B cell (primary cell): ENCODE measurements around the gene FN3K.

Experiments
- CTCF ChIP-seq: fragments of 200-600 bp; IDR thresholded peaks from one replicate; pipeline ENCODE4 v1.8.0; 2022; ENCODE audit warnings: antibody characterized with exemption, mild to moderate bottlenecking
- EZH2 ChIP-seq: IDR thresholded peaks from 2 replicates; pipeline ENCODE4 v1.6.1; 2012; ENCODE audit warnings: borderline replicate concordance, low read depth, mild to moderate bottlenecking, moderate library complexity, low read length; ENCODE audit not compliant: insufficient read depth, poor library complexity, severe bottlenecking

GRCh38 chr17:82798752-82799151 lies 63.3 kb downstream of the FN3K start:
- TF ChIP-seq CTCF, result no peak
- TF ChIP-seq EZH2, result no peak
